GM19193 (cell line): ENCODE data around the gene SLC7A6OS.
A peak's percentile ranks its signal among the peaks of the same experiment; 100 is the strongest.

Experiments
- POLR2A ChIP-seq: IDR thresholded peaks from 4 replicates; pipeline ENCODE4 v1.6.1; 2011; ENCODE audit not compliant: insufficient read depth, insufficient read length; ENCODE audit errors: extremely low read depth

Gene SLC7A6OS

DNA sequence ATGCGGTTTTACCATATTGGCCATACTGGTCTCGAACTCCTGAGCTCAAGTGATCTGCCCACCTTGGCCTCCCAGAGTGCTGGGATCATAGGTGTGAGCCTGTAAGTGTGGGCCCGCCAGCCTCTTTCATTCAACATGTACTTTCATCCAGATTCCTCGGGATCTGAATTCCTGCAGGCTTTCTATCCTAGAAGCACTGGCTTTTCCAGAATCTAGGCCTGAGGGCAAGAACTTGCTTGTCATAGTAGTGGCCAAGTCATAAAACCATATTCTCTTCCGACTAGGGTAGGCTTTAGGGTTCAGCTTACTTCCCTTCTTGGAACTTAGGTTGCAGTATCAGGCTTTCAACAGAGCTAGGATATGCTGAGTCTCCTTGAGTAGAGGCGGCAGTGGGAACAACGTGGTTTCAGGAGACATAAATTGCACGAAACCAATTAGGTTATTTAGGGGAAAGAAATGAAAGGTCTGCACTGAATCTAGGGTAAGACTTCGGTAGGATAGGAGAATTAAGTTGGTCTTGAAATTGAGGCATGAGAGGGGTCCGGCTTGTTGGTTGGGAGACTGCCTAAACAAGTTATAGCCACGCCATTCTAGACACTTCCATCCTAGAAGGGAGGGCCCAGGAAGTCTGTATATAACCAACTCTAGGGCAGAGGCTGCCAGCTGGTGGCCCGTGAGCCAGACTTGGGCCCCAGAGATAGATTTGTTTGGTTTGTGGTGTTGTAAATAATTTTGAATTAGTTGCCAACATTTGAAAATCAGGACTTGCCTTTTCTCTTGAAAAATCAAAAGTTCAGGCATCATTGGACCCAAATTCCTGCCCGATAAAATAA, 30.8 kb downstream of the SLC7A6OS start:
- no peak for TF ChIP-seq POLR2A

DNA sequence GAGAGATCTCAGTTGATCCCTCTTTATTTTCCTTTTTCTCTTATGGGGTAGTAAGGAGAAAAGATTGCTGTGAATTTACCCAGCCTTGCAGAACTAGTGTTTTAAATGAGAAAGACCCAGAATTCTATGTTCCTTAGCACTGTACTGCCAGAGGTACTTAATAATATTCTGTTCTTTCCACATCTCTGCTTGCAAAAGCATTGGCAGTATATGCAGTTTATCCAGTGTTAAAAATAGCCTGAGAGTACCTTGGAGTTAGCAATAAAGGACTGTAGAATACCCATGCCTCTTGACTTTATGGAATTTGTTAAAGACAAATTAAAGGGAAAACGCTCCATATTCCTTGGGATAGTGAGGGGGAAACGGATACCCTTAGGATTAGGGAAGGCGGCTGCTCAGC, 34.5 kb downstream of the SLC7A6OS start:
- TF ChIP-seq POLR2A = no peak

DNA sequence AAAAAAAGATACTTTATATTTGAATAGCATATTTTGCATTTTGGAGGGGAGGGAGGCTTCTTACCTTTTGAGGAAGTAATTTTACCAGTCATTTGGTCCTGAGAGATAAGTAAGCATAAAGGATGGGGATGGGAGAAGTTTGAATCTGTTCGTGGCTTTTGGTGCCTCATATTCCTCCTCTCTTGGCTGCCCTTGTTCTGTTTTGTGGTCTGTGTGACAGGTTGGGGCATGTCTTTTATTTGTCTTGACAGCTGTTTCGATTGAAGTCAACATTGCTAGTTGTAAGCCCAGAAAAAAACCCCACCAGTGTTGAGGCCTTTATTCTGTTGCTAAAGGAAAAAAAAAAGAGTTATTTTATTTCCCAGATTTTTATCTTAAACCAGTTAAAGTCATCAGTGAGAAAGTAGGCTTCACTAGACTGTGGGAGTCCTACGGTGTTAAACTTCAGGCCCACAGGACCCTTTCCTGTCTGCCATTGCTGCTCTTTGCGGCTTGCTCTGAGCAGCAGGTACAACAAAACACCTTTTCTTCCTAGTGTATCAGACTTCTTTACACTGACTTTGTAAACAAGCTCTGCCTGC, 35.0 kb downstream of the SLC7A6OS start:
- TF ChIP-seq POLR2A = no peak

- no peak for TF ChIP-seq POLR2A
These were observed 36.3 kb downstream of the SLC7A6OS start for GRCh38 chr16:68274441-68274840.

- TF ChIP-seq POLR2A = no peak
These were observed 36.9 kb downstream of the SLC7A6OS start for GRCh38 chr16:68273896-68274295.

- no peak for TF ChIP-seq POLR2A
These were observed 37.3 kb downstream of the SLC7A6OS start for GRCh38 chr16:68273459-68273858.

- TF ChIP-seq POLR2A = no peak
These were observed 38.1 kb downstream of the SLC7A6OS start for GRCh38 chr16:68272507-68273209.

DNA sequence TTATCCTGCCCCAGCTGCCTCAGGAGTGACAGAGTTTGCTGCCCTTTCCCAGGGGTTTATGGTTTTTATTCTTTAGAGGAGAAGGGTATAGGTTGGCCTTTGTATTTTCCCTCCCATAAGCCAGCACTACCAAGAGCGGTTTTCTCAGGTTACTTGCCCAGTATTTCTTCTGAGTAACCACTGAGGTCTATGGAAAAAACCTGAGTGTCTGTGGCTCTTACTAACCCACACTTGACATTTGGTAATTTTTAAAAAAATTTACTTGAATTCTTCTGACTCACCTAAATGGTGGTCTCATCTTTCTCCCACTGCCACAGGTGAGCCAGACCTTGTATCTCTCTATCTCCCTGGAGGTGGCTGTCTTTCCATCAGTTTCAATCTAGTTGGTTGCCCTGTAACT, 40.4 kb downstream of the SLC7A6OS start:
- no peak for TF ChIP-seq POLR2A

DNA sequence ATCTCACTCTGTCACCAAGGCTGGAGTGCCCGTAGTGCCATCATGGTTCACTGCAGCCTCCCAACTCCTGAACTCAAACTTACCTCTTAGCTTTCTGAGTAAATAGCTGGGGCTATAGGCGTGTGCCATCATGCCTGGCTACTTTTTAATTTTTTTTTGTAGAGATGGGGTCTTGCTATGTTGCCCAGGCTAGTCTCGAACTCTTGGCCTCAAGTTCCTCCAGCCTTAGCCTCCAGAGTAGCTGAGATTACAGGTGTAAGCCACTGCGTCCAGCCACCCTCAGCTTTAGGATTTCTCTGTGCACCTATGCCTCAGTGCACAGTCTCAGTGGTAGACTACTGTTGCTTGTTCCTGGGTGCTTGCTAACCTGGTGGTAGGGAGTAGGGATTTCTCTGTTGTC, 41.0 kb downstream of the SLC7A6OS start:
- no peak for TF ChIP-seq POLR2A

GRCh38 chr16:68267612-68268405, 42.9 kb downstream of the SLC7A6OS start:
- no peak for TF ChIP-seq POLR2A

GRCh38 chr16:68265078-68265920, 45.4 kb downstream of the SLC7A6OS start:
- TF ChIP-seq POLR2A = peak; percentile 41

GRCh38 chr16:68264128-68265077, 46.3 kb downstream of the SLC7A6OS start, which contains the start of gene SLC7A6:
TSS of gene SLC7A6 (plus strand) at chr16:68264526. CDS start at chr16:68274727, 10,201 bp downstream.
- TF ChIP-seq POLR2A = peak; percentile 61

- no peak for TF ChIP-seq POLR2A
These were observed 47.1 kb downstream of the SLC7A6OS start for GRCh38 chr16:68263559-68264127.
